ENCODE measurements around the gene ACSL6.

The ACSL6 gene

GRCh38 chr5:131994533-131995226 is 16.8 kb downstream of the ACSL6 start:
- no peak for TF ChIP-seq CTCF (IDR thresholded peaks at IDR 0.05; ENCODE audit: insufficient read depth, low read length, poor library complexity, severe bottlenecking)
- H3K4me3 ChIP-seq (replicated peaks; ENCODE audit: low read depth, low read length) = no peak overlapping the region
- H3K36me3 ChIP-seq (ENCODE audit: control insufficient read depth, insufficient read depth, low read length) = no peaks in the 10 kb centered on the region
- no peak for DNase-seq (ENCODE audit: extremely low read depth, insufficient read length)
- no peaks in the 10 kb centered on the region for H3K27me3 ChIP-seq (replicated peaks; ENCODE audit: control insufficient read depth, insufficient read depth, low read length)

- Histone ChIP-seq H3K4me3 (replicated peaks; ENCODE audit: low read depth, low read length) (no peak overlapping the region), H3K36me3 (ENCODE audit: control insufficient read depth, insufficient read depth, low read length) (no peaks in the 10 kb centered on the region), H3K27me3 (replicated peaks; ENCODE audit: control insufficient read depth, insufficient read depth, low read length) (no peaks in the 10 kb centered on the region)
- TF ChIP-seq CTCF (IDR thresholded peaks at IDR 0.05; ENCODE audit: insufficient read depth, low read length, poor library complexity, severe bottlenecking) = no peak
- no peak for DNase-seq (ENCODE audit: extremely low read depth, insufficient read length)
Observed at GRCh38 chr5:131994090-131994489, 17.4 kb downstream of the ACSL6 start.

GRCh38 chr5:131993676-131994075 is 17.8 kb downstream of the ACSL6 start:
- no peak for DNase-seq (ENCODE audit: extremely low read depth, insufficient read length)
- Histone ChIP-seq H3K36me3 (ENCODE audit: control insufficient read depth, insufficient read depth, low read length) (no peaks in the 10 kb centered on the region), H3K27me3 (replicated peaks; ENCODE audit: control insufficient read depth, insufficient read depth, low read length) (no peaks in the 10 kb centered on the region), H3K4me3 (replicated peaks; ENCODE audit: low read depth, low read length) (no peak overlapping the region)
- no peak for TF ChIP-seq CTCF (IDR thresholded peaks at IDR 0.05; ENCODE audit: insufficient read depth, low read length, poor library complexity, severe bottlenecking)

GRCh38 chr5:131992370-131992769 is 19.1 kb downstream of the ACSL6 start:
- no peak for DNase-seq (ENCODE audit: extremely low read depth, insufficient read length)
- no peak for TF ChIP-seq CTCF (IDR thresholded peaks at IDR 0.05; ENCODE audit: insufficient read depth, low read length, poor library complexity, severe bottlenecking)
- Histone ChIP-seq H3K36me3 (ENCODE audit: control insufficient read depth, insufficient read depth, low read length) (no peaks in the 10 kb centered on the region), H3K27me3 (replicated peaks; ENCODE audit: control insufficient read depth, insufficient read depth, low read length) (no peaks in the 10 kb centered on the region), H3K4me3 (replicated peaks; ENCODE audit: low read depth, low read length) (no peak overlapping the region)

- no peak for TF ChIP-seq CTCF (IDR thresholded peaks at IDR 0.05; ENCODE audit: insufficient read depth, low read length, poor library complexity, severe bottlenecking)
Observed at GRCh38 chr5:131991593-131992324, 19.7 kb downstream of the ACSL6 start.

More at GRCh38 chr5:131991593-131992324, 19.7 kb downstream of the ACSL6 start:
- DNase-seq (ENCODE audit: extremely low read depth, insufficient read length) = no peak
- Histone ChIP-seq H3K27me3 (replicated peaks; ENCODE audit: control insufficient read depth, insufficient read depth, low read length) (no peaks in the 10 kb centered on the region), H3K36me3 (ENCODE audit: control insufficient read depth, insufficient read depth, low read length) (no peaks in the 10 kb centered on the region), H3K4me3 (replicated peaks; ENCODE audit: low read depth, low read length) (no peak overlapping the region)

Measured in GM06990 (cell line).